GM19193 (cell line): ENCODE measurements around the gene TRIP10.

Experiments
- POLR2A ChIP-seq: IDR thresholded peaks from 4 replicates; pipeline ENCODE4 v1.6.1; 2011; ENCODE audit not compliant: insufficient read depth, insufficient read length; ENCODE audit errors: extremely low read depth

Gene TRIP10

GRCh38 chr19:6739390-6739882 is at the start of gene TRIP10:
TSS of gene TRIP10 (plus strand) at chr19:6739680. CDS start at chr19:6739762, 82 bp downstream.
- no peak for TF ChIP-seq POLR2A

- TF ChIP-seq POLR2A, result no peak
Measured at GRCh38 chr19:6690160-6690885, 49.2 kb upstream of the TRIP10 start.

GRCh38 chr19:6691342-6691741 is 48.1 kb upstream of the TRIP10 start:
- no peak for TF ChIP-seq POLR2A

GRCh38 chr19:6692027-6692426 is 47.5 kb upstream of the TRIP10 start:
- TF ChIP-seq POLR2A, result no peak

- TF ChIP-seq POLR2A, result no peak
Measured at GRCh38 chr19:6693056-6693471, 46.4 kb upstream of the TRIP10 start.

- TF ChIP-seq POLR2A, result no peak
Measured at GRCh38 chr19:6693681-6694080, 45.8 kb upstream of the TRIP10 start.

- TF ChIP-seq POLR2A, result no peak
Measured at GRCh38 chr19:6694147-6694815, 45.2 kb upstream of the TRIP10 start.

GRCh38 chr19:6696239-6696820 is 43.1 kb upstream of the TRIP10 start:
- TF ChIP-seq POLR2A, result no peak

- no peak for TF ChIP-seq POLR2A
Measured at GRCh38 chr19:6697291-6697690, 42.2 kb upstream of the TRIP10 start.

GRCh38 chr19:6699935-6700334 is 39.5 kb upstream of the TRIP10 start:
- TF ChIP-seq POLR2A, result no peak

- no peak for TF ChIP-seq POLR2A
Measured at GRCh38 chr19:6700586-6701316, 38.7 kb upstream of the TRIP10 start.

GRCh38 chr19:6705931-6706632 is 33.4 kb upstream of the TRIP10 start:
- no peak for TF ChIP-seq POLR2A

GRCh38 chr19:6706633-6706958 is 32.9 kb upstream of the TRIP10 start:
- no peak for TF ChIP-seq POLR2A

GRCh38 chr19:6707011-6707657 is 32.3 kb upstream of the TRIP10 start:
- TF ChIP-seq POLR2A, result no peak
